DMS79 (cell line): Measurements from ENCODE around the gene TNIP1.

ENCODE experiments used
- DNase-seq: peaks from one replicate; lab custom pipeline; 2025; lab: John Stamatoyannopoulos, UW

Gene TNIP1

GRCh38 chr5:150999704-151000442, 81.0 kb downstream of the TNIP1 start:
- no peak for DNase-seq

- no peak for DNase-seq
Observed at GRCh38 chr5:150993826-150994412, 86.9 kb downstream of the TNIP1 start.

GRCh38 chr5:150993422-150993821, 87.4 kb downstream of the TNIP1 start:
- DNase-seq: no peak

GRCh38 chr5:150992705-150993104, 88.1 kb downstream of the TNIP1 start:
- no peak for DNase-seq

GRCh38 chr5:150989695-150990094, 91.1 kb downstream of the TNIP1 start:
- DNase-seq: no peak

GRCh38 chr5:150987746-150988145, 93.1 kb downstream of the TNIP1 start:
- no peak for DNase-seq
